ENCODE measurements around the gene POLR2H.

POLR2H gene

GRCh38 chr3:184371570-184372018, 10.1 kb downstream of the POLR2H start:
- peak; percentile 29 to 49 (median 38) for DNase-seq (ENCODE audit: low read depth in 3 of 3)

DNA sequence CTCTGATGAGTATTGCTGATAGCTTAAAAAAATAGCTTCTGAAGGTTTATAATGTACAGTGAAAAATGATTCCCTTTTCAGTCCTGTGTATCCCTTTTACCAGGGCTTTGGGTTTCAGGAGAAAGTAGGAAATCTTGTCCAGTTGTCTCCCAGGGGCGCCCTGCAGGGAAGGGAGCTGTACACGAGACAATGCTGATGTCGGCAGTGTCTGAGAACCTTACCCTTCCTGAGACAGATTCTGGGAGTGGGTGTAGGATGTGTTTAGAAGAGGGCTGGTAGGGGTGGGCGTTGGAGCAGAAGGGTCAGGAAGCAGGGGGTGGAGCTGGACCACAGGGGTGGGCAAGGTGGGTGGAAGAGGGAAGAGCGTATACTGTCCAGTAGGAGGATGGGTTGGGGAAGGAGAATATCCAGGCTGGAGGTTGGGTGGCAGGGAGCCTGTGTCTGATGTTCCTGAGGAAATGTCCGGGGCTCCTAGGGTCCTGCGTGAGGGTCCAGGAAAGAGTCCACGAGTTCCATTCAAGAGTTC, 10.8 kb downstream of the POLR2H start:
- no peak for DNase-seq (ENCODE audit: low read depth in 3 of 3)

GRCh38 chr3:184372911-184373310, 11.4 kb downstream of the POLR2H start:
- no peak for DNase-seq (ENCODE audit: low read depth in 3 of 3)

GRCh38 chr3:184373422-184373821, 11.9 kb downstream of the POLR2H start:
- no peak for DNase-seq (ENCODE audit: low read depth in 3 of 3)

DNA sequence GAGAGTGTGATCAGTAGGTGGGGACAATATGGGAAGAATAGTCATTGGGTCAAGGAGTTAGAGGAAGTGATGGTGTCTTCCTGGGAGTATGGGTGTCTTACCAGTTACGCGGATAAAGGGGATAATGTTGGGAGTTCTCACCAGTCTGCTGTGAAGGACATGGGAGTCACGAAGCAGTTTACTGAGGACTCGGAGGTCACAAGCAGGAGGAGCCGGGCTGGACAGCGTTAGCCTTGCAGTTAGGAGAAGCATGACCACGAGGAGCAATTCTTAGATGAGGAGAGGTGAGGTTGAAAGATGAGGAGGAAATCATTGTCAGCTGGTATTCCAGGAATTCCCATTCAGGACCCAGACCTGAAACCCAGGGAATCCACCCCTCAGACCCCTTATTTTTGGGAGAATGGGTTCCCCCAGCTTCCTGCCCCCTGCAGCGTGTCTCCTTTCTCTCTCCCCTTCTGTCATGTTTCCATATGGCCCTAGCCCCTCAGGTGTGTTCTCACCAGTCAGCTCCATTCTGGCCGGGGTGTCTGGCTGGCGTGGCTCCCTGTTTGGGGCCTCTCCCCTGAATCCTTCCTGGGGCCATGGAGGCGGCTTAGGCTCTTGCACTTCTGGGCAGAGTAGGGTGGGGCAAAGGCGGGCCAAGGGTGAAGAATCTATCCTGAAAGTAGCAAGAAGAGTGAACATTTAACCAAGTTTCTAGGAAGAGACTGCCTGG, 14.4 kb downstream of the POLR2H start:
- no peak for DNase-seq (ENCODE audit: low read depth in 3 of 3)

DNA sequence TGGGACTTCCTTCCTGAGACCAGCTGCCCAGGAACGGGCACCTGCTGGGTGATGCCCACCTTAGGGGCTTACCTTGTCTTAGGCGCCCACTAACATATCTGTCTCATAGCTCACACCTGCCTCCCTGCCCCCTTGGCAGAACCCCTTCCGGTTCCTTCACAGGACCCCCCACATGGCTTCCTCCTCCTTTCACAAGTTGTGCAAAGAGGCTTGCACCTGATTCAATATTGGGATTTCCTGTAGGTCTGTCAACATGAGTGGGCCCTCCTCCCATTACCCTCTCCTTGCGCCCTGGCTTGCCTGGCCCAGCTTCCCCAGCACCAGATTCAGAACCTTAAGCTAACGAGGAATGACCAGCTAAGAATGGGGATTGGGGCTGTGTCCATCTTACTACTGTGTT, 15.9 kb downstream of the POLR2H start:
- DNase-seq (ENCODE audit: low read depth in 3 of 3) = no peak

GRCh38 chr3:184377882-184378445, 16.5 kb downstream of the POLR2H start, which contains the start of gene THPO:
TSS of gene THPO (minus strand) at chr3:184378207. CDS start at chr3:184376259, 1,948 bp downstream.
- no peak for DNase-seq (ENCODE audit: low read depth in 3 of 3)

GRCh38 chr3:184378651-184379357, 17.3 kb downstream of the POLR2H start:
- no peak for DNase-seq (ENCODE audit: low read depth in 3 of 3)

DNA sequence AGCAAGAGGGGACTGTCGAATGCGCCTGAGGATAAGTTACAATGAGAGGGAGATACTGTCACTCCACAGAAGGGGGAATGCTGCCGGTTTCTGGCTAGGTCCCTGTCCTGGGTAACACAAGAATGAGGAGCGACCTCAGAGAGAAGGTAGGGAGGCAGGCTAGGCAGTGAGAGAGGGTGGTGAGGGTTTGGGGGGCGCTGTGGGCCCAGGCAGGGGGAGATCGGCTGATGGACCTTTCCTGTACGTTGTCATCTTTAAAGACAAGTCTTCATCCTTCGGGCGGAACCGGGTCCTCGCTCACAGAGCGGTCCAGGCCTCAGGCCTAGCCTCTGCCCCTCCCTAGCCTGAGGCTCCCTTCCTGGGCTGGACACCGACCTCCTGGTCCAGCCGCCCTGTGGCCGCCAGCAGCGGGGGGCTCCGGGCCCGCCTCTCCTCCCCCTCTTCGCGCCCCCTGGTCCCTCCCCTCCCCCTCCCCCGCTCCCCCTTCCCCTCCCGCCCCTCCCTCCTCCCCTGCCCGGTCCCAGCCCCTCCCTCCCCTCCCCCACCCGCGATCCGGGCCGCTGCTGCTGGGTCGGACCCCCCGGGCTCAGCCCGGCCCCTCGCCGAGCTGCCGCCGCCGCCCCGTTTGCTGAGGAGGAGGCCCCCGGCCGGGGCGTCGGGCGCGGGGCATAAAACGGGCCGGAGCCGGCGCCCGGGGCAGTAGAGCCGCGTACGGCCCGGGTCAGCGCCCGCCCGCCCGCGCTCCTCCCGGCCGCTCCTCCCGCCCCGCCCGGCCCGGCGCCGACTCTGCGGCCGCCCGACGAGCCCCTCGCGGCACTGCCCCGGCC, 18.1 kb downstream of the POLR2H start, which contains the start of gene CHRD:
Gene CHRD, plus strand, starts transcription at position 697 of the 827 bp plus-strand sequence. CDS start 265 bp downstream, outside the sequence.
- DNase-seq (ENCODE audit: low read depth in 3 of 3) = no peak

- DNase-seq (ENCODE audit: low read depth in 3 of 3) = no peak
These were observed 18.7 kb downstream of the POLR2H start for GRCh38 chr3:184380185-184380626.

- DNase-seq (ENCODE audit: low read depth in 3 of 3) = no peak
These were observed 19.2 kb downstream of the POLR2H start for GRCh38 chr3:184380627-184381260.

DNA sequence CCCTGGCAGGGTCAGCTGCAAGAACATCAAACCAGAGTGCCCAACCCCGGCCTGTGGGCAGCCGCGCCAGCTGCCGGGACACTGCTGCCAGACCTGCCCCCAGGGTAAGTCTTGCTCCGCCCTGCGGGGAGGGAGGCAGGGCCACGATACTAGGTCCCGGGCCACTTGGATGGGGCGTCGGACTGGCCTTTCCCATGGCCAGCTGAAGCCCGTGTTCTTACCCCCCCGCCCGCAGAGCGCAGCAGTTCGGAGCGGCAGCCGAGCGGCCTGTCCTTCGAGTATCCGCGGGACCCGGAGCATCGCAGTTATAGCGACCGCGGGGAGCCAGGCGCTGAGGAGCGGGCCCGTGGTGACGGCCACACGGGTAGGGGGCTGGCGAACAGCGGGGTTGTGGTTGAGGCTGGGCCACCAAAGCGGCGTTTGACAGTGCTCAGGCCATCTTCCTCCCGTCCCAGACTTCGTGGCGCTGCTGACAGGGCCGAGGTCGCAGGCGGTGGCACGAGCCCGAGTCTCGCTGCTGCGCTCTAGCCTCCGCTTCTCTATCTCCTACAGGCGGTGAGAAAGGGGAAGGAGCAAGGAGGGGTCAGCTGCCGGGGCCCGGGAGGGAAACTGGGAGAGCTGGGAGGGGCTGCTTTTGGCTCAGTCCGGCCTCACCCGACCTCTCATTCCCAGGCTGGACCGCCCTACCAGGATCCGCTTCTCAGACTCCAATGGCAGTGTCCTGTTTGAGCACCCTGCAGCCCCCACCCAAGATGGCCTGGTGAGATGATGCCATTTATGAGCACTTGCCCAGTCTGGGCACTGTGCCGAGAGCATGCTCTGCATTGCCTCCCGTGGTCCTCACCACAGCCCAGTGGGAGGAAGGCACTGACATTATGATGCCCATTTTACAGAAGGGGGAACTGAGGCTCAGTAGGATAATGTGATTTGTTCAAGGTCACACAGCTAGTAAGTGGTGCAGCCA, 20.0 kb downstream of the POLR2H start:
- DNase-seq (ENCODE audit: low read depth in 3 of 3) = no peak

DNA sequence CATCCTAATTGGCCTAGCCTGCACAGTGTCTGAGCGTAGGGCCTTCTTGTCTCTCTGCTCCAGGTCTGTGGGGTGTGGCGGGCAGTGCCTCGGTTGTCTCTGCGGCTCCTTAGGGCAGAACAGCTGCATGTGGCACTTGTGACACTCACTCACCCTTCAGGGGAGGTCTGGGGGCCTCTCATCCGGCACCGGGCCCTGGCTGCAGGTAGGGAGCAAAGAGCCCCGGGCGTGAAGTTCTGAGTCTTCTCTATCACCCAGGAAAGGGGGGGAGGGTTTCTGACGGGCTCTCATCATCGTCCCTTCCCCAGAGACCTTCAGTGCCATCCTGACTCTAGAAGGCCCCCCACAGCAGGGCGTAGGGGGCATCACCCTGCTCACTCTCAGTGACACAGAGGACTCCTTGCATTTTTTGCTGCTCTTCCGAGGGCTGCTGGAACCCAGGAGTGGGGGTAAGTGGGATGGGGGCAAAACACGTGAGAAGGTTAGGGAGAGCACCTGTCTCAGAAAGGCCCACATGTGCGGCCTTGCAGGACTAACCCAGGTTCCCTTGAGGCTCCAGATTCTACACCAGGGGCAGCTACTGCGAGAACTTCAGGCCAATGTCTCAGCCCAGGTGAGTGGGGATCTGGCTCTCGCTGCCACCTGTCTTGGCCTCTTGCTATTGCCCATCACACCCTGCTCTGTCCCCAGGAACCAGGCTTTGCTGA, 21.0 kb downstream of the POLR2H start:
- no peak for DNase-seq (ENCODE audit: low read depth in 3 of 3)

GRCh38 chr3:184383033-184383740, 21.7 kb downstream of the POLR2H start:
- no peak for DNase-seq (ENCODE audit: low read depth in 3 of 3)

- no peak for DNase-seq (ENCODE audit: low read depth in 3 of 3)
These were observed 22.8 kb downstream of the POLR2H start for GRCh38 chr3:184384342-184384741.

DNA sequence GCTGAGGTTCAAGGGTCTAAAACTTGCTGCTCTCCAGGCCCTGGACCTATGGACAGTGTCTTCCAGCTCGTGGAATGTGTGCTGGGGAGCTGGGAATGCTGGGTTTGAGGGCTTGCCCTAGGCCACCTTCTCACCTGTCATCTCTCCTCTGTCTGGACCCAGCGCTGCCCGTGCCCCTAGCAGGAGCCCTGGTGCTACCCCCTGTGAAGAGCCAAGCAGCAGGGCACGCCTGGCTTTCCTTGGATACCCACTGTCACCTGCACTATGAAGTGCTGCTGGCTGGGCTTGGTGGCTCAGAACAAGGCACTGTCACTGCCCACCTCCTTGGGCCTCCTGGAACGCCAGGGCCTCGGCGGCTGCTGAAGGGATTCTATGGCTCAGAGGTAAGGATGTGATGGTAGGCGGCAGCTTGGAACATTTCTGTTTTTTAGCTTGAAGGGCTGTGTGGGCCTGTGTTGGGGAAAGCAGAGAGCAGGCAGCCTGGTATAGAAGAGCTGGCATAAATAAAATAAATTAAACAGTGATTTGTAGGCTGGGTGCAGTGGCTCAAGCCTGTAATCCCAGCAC, 23.4 kb downstream of the POLR2H start:
- no peak for DNase-seq (ENCODE audit: low read depth in 3 of 3)

- DNase-seq (ENCODE audit: low read depth in 3 of 3) = no peak
These were observed 24.7 kb downstream of the POLR2H start for GRCh38 chr3:184386047-184386806.
